Esophagus squamous epithelium (tissue), 4 donors: ENCODE data around the gene THUMPD2.

Experiments
- CTCF ChIP-seq, 6 experiments: fragments of 450-650 bp in 4 of 6; fragments of 200-600 bp in 2 of 6; sonication (generic) in 2 of 6; IDR thresholded peaks; one replicate each; pipeline ENCODE4 v1.5.1; 2016 to 2019; ENCODE audit warnings: antibody characterized with exemption in 6 of 6, mild to moderate bottlenecking in 4 of 6, moderate library complexity in 4 of 6
- POLR2A ChIP-seq, 4 donors: fragments of 450-650 bp; IDR thresholded peaks; one replicate each; pipeline ENCODE4 v1.6.1; 2017; ENCODE audit warnings: antibody characterized with exemption in 4 of 4, mild to moderate bottlenecking in 4 of 4, moderate library complexity in 3 of 4

GRCh38 chr2:39755466-39755865, 23.6 kb downstream of the THUMPD2 start:
- TF ChIP-seq CTCF (IDR thresholded peaks at IDR 0.05) (no peak), POLR2A (IDR thresholded peaks at IDR 0.05) (no peak)
